Measurements from ENCODE around the gene AKR1E2.

DNA sequence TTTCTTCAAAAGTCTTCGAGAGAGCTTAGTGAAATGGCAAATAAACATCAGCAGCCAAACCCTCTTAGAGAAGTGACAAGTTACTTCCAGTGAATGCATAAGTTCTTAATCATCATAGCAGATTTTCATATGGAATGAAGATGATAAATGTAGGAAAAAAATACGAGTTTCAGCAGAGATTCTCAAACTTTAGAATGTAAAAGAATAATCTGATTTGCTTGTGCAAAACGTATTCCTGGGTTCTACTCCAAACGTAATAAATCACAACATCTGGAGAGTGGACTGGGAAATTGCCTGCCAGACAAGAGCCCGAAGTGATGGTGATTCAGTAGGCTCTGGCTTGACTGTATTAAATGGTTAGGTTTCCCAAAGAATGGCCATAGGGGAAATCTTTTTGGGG lies 62.2 kb downstream of the AKR1E2 start:
- TF ChIP-seq CTCF (conservative IDR thresholded peaks at IDR 0.05) (no peak), ZFX (IDR thresholded peaks at IDR 0.05) (no peak)

Data from C4-2B (cell line).